Activated B cell treated with CpG ODN at 0.5 μM for 24 hours (primary cell): ENCODE data around the gene CCN5. TPM values are rescaled to one million over a fixed set of nuclear protein-coding genes. Genes with fewer than 3 reads are reported as not detected.

Experiments used
- ATAC-seq: fragments of 200-7000 bp; cut with Tn5 transposase; one replicate; pipeline ENCODE4 v1.10.0; 2021; ENCODE audit warnings: low read depth, mild to moderate bottlenecking, moderate library complexity
- CTCF ChIA-PET: fragments of 350-600 bp; sonication (Branson Sonifier 250); formaldehyde crosslinking; loops from one replicate; lab custom pipeline; 2021; ENCODE audit warnings: antibody characterized with exemption; lab: Charles Lee
- POLR2A ChIA-PET: fragments of 350-600 bp; sonication (Branson Sonifier 250); formaldehyde crosslinking; loops from one replicate; lab custom pipeline; 2021; ENCODE audit warnings: antibody characterized with exemption; lab: Charles Lee
- DNase-seq: peaks from one replicate; pipeline ENCODE4 v3.0.0; 2022
- H3K27ac Mint-ChIP-seq: one replicate; pipeline ENCODE4 v1.8.0; 2020; ENCODE audit warnings: mixed read lengths
- H3K27me3 Mint-ChIP-seq: one replicate; pipeline ENCODE4 v1.8.0; 2021; ENCODE audit warnings: mixed read lengths
- H3K36me3 Mint-ChIP-seq: one replicate; pipeline ENCODE4 v1.8.0; 2021; ENCODE audit warnings: low read depth, mixed read lengths
- H3K4me1 Mint-ChIP-seq: one replicate; pipeline ENCODE4 v1.8.0; 2021; ENCODE audit warnings: mixed read lengths
- H3K4me3 Mint-ChIP-seq: one replicate; pipeline ENCODE4 v1.8.0; 2020; ENCODE audit warnings: mild to moderate bottlenecking, mixed read lengths
- H3K9me3 Mint-ChIP-seq: one replicate; pipeline ENCODE4 v1.8.0; 2020; ENCODE audit warnings: mixed read lengths
- CTCF ChIP-seq: fragments of 200-600 bp; IDR thresholded peaks from one replicate; pipeline ENCODE4 v1.8.0; 2022; ENCODE audit warnings: antibody characterized with exemption, mild to moderate bottlenecking
- intact Hi-C: fragments of 100-400 bp; cut with micrococcal nuclease; formaldehyde crosslinking; loops from one replicate; pipeline ENCODE4 v1.15.1; 2024
- total RNA-seq: library from RNA; stranded (reverse); gene quantifications from 2 replicates; pipeline ENCODE4 v1.2.3, GENCODE V29; 2022

Gene CCN5
- total RNA-seq, 1 donor from 2014 or later = not detected

- intact Hi-C loops = no loop called here
- no peak overlapping the region for H3K4me3 Mint-ChIP-seq
- peaks cover 4% of the 10 kb centered on the region for H3K9me3 Mint-ChIP-seq
- ChIA-PET CTCF (no interaction called here), POLR2A (no interaction called here)
- no peak for ATAC-seq
- H3K27me3 Mint-ChIP-seq = peaks cover 9% of the 10 kb centered on the region
- no peak for TF ChIP-seq CTCF
- H3K36me3 Mint-ChIP-seq = no peaks in the 10 kb centered on the region
- DNase-seq = no peak
- H3K27ac Mint-ChIP-seq = no peak overlapping the region
- peaks cover 9% of the 10 kb centered on the region for H3K4me1 Mint-ChIP-seq
These were observed 23.4 kb upstream of the CCN5 start for GRCh38 chr20:44691424-44692423.

DNA sequence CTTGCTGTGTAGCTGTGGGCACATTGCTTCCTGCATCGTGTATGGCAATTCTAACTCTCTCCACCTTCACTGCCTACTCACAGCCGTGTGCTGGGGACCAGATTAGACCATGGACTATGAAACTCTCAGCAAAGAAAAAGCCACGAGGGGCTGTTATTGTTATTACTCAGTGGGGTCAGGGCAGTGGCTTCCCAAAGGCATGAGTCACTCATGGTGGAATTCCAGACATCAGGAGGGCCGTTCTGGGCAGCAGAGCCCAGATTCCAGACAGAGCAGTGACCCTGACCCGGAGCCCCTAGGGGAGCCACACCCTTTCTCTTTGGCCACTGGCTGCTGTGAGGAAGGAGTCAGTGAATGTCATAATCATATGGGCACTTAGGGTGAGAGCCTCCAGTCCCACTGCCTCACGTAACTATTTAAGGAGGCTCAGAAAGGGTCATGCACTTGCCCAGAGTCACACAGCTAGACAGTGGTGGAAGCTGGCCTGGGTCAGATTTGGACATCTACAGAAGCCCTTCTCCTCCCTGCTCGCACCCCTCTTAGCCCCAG is 22.2 kb upstream of the CCN5 start:
- H3K27me3 Mint-ChIP-seq = peaks cover 2% of the 10 kb centered on the region
- no peak overlapping the region for H3K4me3 Mint-ChIP-seq
- peaks cover 9% of the 10 kb centered on the region for H3K4me1 Mint-ChIP-seq
- intact Hi-C loops = no loop called here
- ChIA-PET CTCF (no interaction called here), POLR2A (no interaction called here)
- DNase-seq = no peak
- no peak for TF ChIP-seq CTCF
- ATAC-seq = no peak
- no peak overlapping the region for H3K27ac Mint-ChIP-seq
- peaks cover 4% of the 10 kb centered on the region for H3K9me3 Mint-ChIP-seq
- H3K36me3 Mint-ChIP-seq = no peaks in the 10 kb centered on the region

DNA sequence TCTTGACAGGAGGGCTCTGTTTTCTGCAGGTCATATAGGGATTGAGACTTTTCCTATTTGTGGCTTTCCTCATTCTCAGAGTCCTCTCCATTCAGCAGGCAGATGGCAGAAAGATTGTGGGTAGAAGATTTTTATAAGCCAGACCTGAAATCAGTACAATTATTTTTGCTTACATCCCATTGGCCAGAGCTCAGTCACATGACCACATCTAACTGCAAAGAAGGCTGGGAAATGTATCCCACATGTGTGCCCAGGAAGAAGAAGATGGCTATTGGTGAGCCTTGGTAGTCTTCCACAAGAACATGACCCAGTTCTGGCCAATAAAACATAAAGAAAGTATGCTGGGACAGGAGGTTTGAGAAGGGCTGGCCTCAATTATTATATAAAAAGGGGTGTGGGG is 21.5 kb upstream of the CCN5 start:
- no peaks in the 10 kb centered on the region for H3K36me3 Mint-ChIP-seq
- H3K4me1 Mint-ChIP-seq = peaks cover 9% of the 10 kb centered on the region
- peaks cover 2% of the 10 kb centered on the region for H3K27me3 Mint-ChIP-seq
- CTCF ChIA-PET = no interaction called here
- DNase-seq (no peak), ATAC-seq (no peak)
- intact Hi-C loops = no loop called here
- no peak for TF ChIP-seq CTCF
- H3K4me3 Mint-ChIP-seq = no peak overlapping the region
- POLR2A ChIA-PET = no interaction called here
- H3K9me3 Mint-ChIP-seq = peaks cover 4% of the 10 kb centered on the region
- no peak overlapping the region for H3K27ac Mint-ChIP-seq

- ChIA-PET CTCF (interaction anchor here (1.2 kb wide), 1 partner anchor 9 kb away, joined by 4 read pairs; no protein-coding TSS in a partner anchor), POLR2A (no interaction called here)
- TF ChIP-seq CTCF = no peak
- DNase-seq (no peak), ATAC-seq (no peak)
- intact Hi-C loops = no loop called here
- Mint-ChIP-seq H3K27ac (no peak overlapping the region), H3K4me1 (peaks cover 9% of the 10 kb centered on the region), H3K9me3 (peaks cover 4% of the 10 kb centered on the region), H3K27me3 (peaks cover 2% of the 10 kb centered on the region), H3K36me3 (no peaks in the 10 kb centered on the region), H3K4me3 (no peak overlapping the region)
These were observed 21.0 kb upstream of the CCN5 start for GRCh38 chr20:44694159-44694558.

DNA sequence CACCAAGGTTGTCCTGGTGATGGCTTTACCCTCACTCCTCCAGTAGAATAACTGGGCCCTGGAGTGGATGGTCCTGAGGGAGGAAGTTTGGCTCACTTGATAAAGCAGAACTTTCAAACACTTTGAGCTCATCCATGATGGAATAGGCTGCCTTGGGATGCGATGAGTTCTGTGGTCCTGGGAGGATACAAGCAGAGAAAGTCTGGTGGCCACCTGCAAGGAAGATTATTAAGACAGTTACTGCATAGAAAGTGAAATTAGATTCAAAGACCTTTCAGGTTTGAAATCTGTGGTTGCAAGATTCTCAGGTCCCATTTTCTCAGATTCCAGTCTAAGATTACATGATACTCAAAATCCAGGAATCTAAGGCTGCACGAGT is 19.9 kb upstream of the CCN5 start:
- no peak for TF ChIP-seq CTCF
- Mint-ChIP-seq H3K27me3 (peaks cover 2% of the 10 kb centered on the region), H3K9me3 (peaks cover 4% of the 10 kb centered on the region), H3K36me3 (no peaks in the 10 kb centered on the region), H3K4me3 (no peak overlapping the region), H3K4me1 (peaks cover 9% of the 10 kb centered on the region), H3K27ac (no peak overlapping the region)
- POLR2A ChIA-PET = no interaction called here
- ATAC-seq = no peak
- CTCF ChIA-PET = interaction anchor here (1.2 kb wide), 1 partner anchor 10 kb away, joined by 4 read pairs; no protein-coding TSS in a partner anchor
- DNase-seq = no peak
- intact Hi-C loops = no loop called here
